NCI-H146 treated with DMSO at 0.1 percent for 48 hours (cell line): ENCODE results near the gene MTHFS.

ENCODE experiments used
- DNase-seq: peaks from one replicate; lab custom pipeline; 2025; ENCODE audit not compliant: unreplicated experiment; lab: John Stamatoyannopoulos, UW

MTHFS gene

GRCh38 chr15:79824136-79824701, 72.6 kb downstream of the MTHFS start:
- DNase-seq = no peak

GRCh38 chr15:79820820-79821219, 76.0 kb downstream of the MTHFS start:
- DNase-seq = no peak

GRCh38 chr15:79820176-79820575, 76.6 kb downstream of the MTHFS start:
- DNase-seq = no peak

GRCh38 chr15:79816571-79816970, 80.2 kb downstream of the MTHFS start:
- DNase-seq = no peak

- DNase-seq = no peak
These were observed 81.3 kb downstream of the MTHFS start for GRCh38 chr15:79815468-79815867.

GRCh38 chr15:79812541-79812940, 84.3 kb downstream of the MTHFS start:
- no peak for DNase-seq

GRCh38 chr15:79811406-79812405, 85.1 kb downstream of the MTHFS start:
- no peak for DNase-seq

GRCh38 chr15:79804838-79805237, 92.0 kb downstream of the MTHFS start:
- no peak for DNase-seq

- DNase-seq = no peak
These were observed 98.5 kb downstream of the MTHFS start for GRCh38 chr15:79798311-79798710.
